H1 (cell line): ENCODE data around the gene BBS1. TPM values are rescaled to one million over a fixed set of nuclear protein-coding genes. Genes with fewer than 3 reads are reported as not detected.

Experiments used
- CTCF ChIA-PET: fragments of 300-600 bp; sonication (Branson Sonifier 250); formaldehyde crosslinking; loops from one replicate; lab custom pipeline; 2021; ENCODE audit not compliant: partially characterized antibody; lab: Charles Lee
- POLR2A ChIA-PET: fragments of 300-600 bp; sonication (Branson Sonifier 250); formaldehyde crosslinking; loops from one replicate; lab custom pipeline; 2021; ENCODE audit warnings: inconsistent platforms; ENCODE audit not compliant: partially characterized antibody; lab: Charles Lee
- DNase-seq, 2 experiments: peaks; one replicate each; pipeline versions ENCODE4 v3.0.0 to v3.0.0-alpha.2; 2010 to 2022; ENCODE audit warnings: low spot score in 2 of 2, low read depth in 1 of 2, mixed read lengths in 1 of 2
- FAIRE-seq: peaks from 2 replicates; lab custom pipeline; 2011; peaks lifted over from hg19 to GRCh38; lab: Jason Lieb, UNC
- H2AFZ ChIP-seq: 2 replicates; pipeline ENCODE4 v1.8.1; 2012; ENCODE audit warnings: low read length, inconsistent platforms
- H2AK5ac ChIP-seq: 2 replicates; pipeline ENCODE4 v1.6.1; 2013; ENCODE audit warnings: low read depth, low read length
- H2BK120ac ChIP-seq: replicated peaks from 2 replicates; pipeline ENCODE3; 2013; ENCODE audit warnings: low read depth, low read length, inconsistent platforms
- H2BK12ac ChIP-seq: 2 replicates; pipeline ENCODE4 v1.6.1; 2013; ENCODE audit warnings: low read depth, low read length
- H2BK15ac ChIP-seq: 2 replicates; pipeline ENCODE4 v1.6.1; 2013; ENCODE audit warnings: low read length
- H2BK20ac ChIP-seq: 2 replicates; pipeline ENCODE4 v1.6.1; 2013; ENCODE audit warnings: low read length
- H2BK5ac ChIP-seq: 2 replicates; pipeline ENCODE4 v1.6.1; 2013; ENCODE audit warnings: low read depth, low read length
- H3K14ac ChIP-seq: 2 replicates; pipeline ENCODE4 v1.6.1; 2013; ENCODE audit warnings: inconsistent platforms; ENCODE audit not compliant: insufficient read length
- H3K18ac ChIP-seq: 2 replicates; pipeline ENCODE4 v1.6.1; 2013; ENCODE audit warnings: low read length; ENCODE audit errors: extremely low read depth
- H3K23ac ChIP-seq: 2 replicates; pipeline ENCODE4 v1.6.1; 2013; ENCODE audit warnings: inconsistent platforms; ENCODE audit not compliant: insufficient read length
- H3K23me2 ChIP-seq: 2 replicates; pipeline ENCODE4 v1.6.1; 2013; ENCODE audit warnings: low read depth, low read length
- H3K27ac ChIP-seq: 2 replicates; pipeline ENCODE4 v1.6.1; 2011; ENCODE audit warnings: low read depth, low read length, inconsistent platforms
- H3K27me3 ChIP-seq, 4 experiments: replicated peaks in 1 of 4; 1 replicate in 1 of 4; 2 replicates in 3 of 4; pipeline versions ENCODE4 v1.6.1 to v1.8.1; 2011 to 2013; ENCODE audit warnings: low read length in 3 of 4, mild to moderate bottlenecking in 3 of 4, inconsistent platforms in 2 of 4, mixed read lengths in 2 of 4, moderate library complexity in 1 of 4; ENCODE audit not compliant: control insufficient read depth in 3 of 4, insufficient read depth in 3 of 4; ENCODE audit errors: extremely low read depth in 1 of 4
- H3K36me3 ChIP-seq, 4 experiments: 2 replicates each; pipeline versions ENCODE4 v1.6.1 to v1.8.1; 2011 to 2013; ENCODE audit warnings: mild to moderate bottlenecking in 4 of 4, low read length in 3 of 4, moderate library complexity in 2 of 4, control low read depth in 1 of 4, inconsistent platforms in 1 of 4; ENCODE audit not compliant: insufficient read depth in 4 of 4, control insufficient read depth in 2 of 4
- H3K4ac ChIP-seq: replicated peaks from 2 replicates; pipeline ENCODE3; 2013; ENCODE audit warnings: low read length, low read depth, mixed read lengths, inconsistent platforms; ENCODE audit not compliant: insufficient read length
- H3K4me1 ChIP-seq, 4 experiments: replicated peaks in 1 of 4; 1 replicate in 1 of 4; 2 replicates in 3 of 4; pipeline versions ENCODE4 v1.6.1 to v1.8.1; 2011 to 2013; ENCODE audit warnings: low read length in 3 of 4, inconsistent platforms in 2 of 4, mixed read lengths in 1 of 4; ENCODE audit not compliant: insufficient read depth in 4 of 4, control insufficient read depth in 3 of 4
- H3K4me2 ChIP-seq, 2 experiments: 2 replicates each; pipeline versions ENCODE4 v1.6.1 to v1.8.1; 2011 to 2013; ENCODE audit warnings: low read depth in 2 of 2, low read length in 2 of 2, control low read depth in 1 of 2, inconsistent platforms in 1 of 2, mild to moderate bottlenecking in 1 of 2; ENCODE audit not compliant: insufficient read depth in 1 of 2
- H3K4me3 ChIP-seq, 4 experiments: fragments of 200-600, 300-600 bp in 1 of 4; sonication (generic), shearing (Covaris generic), sonication (Bioruptor Twin) in 1 of 4; 2 replicates each; pipeline versions ENCODE4 v1.5.1 to v1.8.1; 2011 to 2016; ENCODE audit warnings: low read length in 4 of 4, low read depth in 3 of 4, control low read depth in 2 of 4, inconsistent platforms in 2 of 4, mild to moderate bottlenecking in 2 of 4, mixed read lengths in 1 of 4, moderate library complexity in 1 of 4; ENCODE audit not compliant: insufficient read depth in 2 of 4; ENCODE audit errors: extremely low read depth in 1 of 4
- H3K56ac ChIP-seq: replicated peaks from 2 replicates; pipeline ENCODE3; 2013; ENCODE audit warnings: low read depth, mild to moderate bottlenecking, mixed read lengths, low read length, inconsistent platforms; ENCODE audit not compliant: insufficient read length
- H3K79me1 ChIP-seq: 2 replicates; pipeline ENCODE4 v1.6.1; 2013; ENCODE audit warnings: low read depth, low read length, control low read depth
- H3K79me2 ChIP-seq, 2 experiments: 2 replicates each; pipeline versions ENCODE4 v1.6.1 to v1.8.1; 2012 to 2013; ENCODE audit warnings: low read length in 2 of 2, mild to moderate bottlenecking in 2 of 2, inconsistent platforms in 1 of 2; ENCODE audit not compliant: insufficient read depth in 2 of 2, control insufficient read depth in 1 of 2
- H3K9ac ChIP-seq, 4 experiments: replicated peaks in 1 of 4; 1 replicate in 1 of 4; 2 replicates in 3 of 4; pipeline versions ENCODE4 v1.6.1 to v1.8.1; 2011 to 2013; ENCODE audit warnings: low read depth in 3 of 4, low read length in 3 of 4, control low read depth in 2 of 4, mild to moderate bottlenecking in 2 of 4, moderate library complexity in 2 of 4, inconsistent platforms in 1 of 4; ENCODE audit errors: extremely low read depth in 1 of 4
- H3K9me3 ChIP-seq, 2 experiments: 2 replicates each; pipeline versions ENCODE4 v1.6.1 to v1.8.1; 2012 to 2013; ENCODE audit warnings: mild to moderate bottlenecking in 2 of 2, moderate library complexity in 2 of 2, control low read depth in 1 of 2, inconsistent platforms in 1 of 2, low read depth in 1 of 2, low read length in 1 of 2, mixed read lengths in 1 of 2; ENCODE audit not compliant: insufficient read depth in 2 of 2
- H4K20me1 ChIP-seq, 2 experiments: replicated peaks in 1 of 2; 2 replicates each; pipeline versions ENCODE3 to v1.8.1; 2011 to 2013; ENCODE audit warnings: inconsistent platforms in 2 of 2, low read length in 2 of 2, mild to moderate bottlenecking in 1 of 2; ENCODE audit not compliant: insufficient read depth in 2 of 2, control insufficient read depth in 1 of 2
- H4K5ac ChIP-seq: 2 replicates; pipeline ENCODE4 v1.6.1; 2013; ENCODE audit warnings: low read length, low read depth, mixed read lengths, inconsistent platforms; ENCODE audit not compliant: insufficient read length
- H4K8ac ChIP-seq: 2 replicates; pipeline ENCODE4 v1.8.0; 2013; ENCODE audit warnings: mild to moderate bottlenecking, moderate library complexity, low read length, inconsistent platforms; ENCODE audit not compliant: insufficient read depth; ENCODE audit errors: extremely low read depth
- H4K91ac ChIP-seq: replicated peaks from 2 replicates; pipeline ENCODE3; 2013; ENCODE audit warnings: low read length, mixed read lengths, inconsistent platforms; ENCODE audit not compliant: insufficient read length
- ATF3 ChIP-seq: IDR thresholded peaks from 2 replicates; pipeline ENCODE4 v1.6.1; 2011; ENCODE audit warnings: low read depth, mild to moderate bottlenecking, low read length; ENCODE audit not compliant: insufficient read depth
- SIRT6 ChIP-seq: IDR thresholded peaks from one replicate; pipeline ENCODE4 v1.7.1; 2012; ENCODE audit warnings: low read length, inconsistent platforms
- WGBS, 2 experiments: shearing (Covaris generic) in 1 of 2; methylation state at CpG; one replicate each; pipeline versions ENCODE4 v1.1.6 to v1.1.7; 2013 to 2015; ENCODE audit warnings: low lambda C conversion rate in 2 of 2, mixed read lengths in 2 of 2, inconsistent platforms in 1 of 2, low coverage in 1 of 2, missing lambda C conversion rate in 1 of 2; ENCODE audit not compliant: insufficient replicate concordance in 2 of 2, insufficient coverage in 1 of 2, insufficient read length in 1 of 2; ENCODE audit errors: extremely low coverage in 1 of 2, missing lambda C conversion rate in 1 of 2; 5-methylcytosine and 5-hydroxymethylcytosine counted together
- polyA plus RNA-seq, 7 experiments: library from polyadenylated mRNA; depleted of rRNA in 3 of 7; stranded (reverse) in 5 of 7; unstranded in 2 of 7; fragments of >200 nt in 5 of 7; fragments of 200-250 nt in 2 of 7; gene quantifications; 1 replicate in 5 of 7; 2 replicates in 1 of 7; 4 replicates in 1 of 7; pipeline versions ENCODE4 v1.2.1 to v1.2.3, GENCODE V29; 2011 to 2013; ENCODE audit warnings: missing spikeins in 2 of 7, mixed read lengths in 2 of 7
- total RNA-seq: library from RNA; stranded (reverse); fragmentation: NEBNext Ultra II Directional; extraction: Animal tissue kit (Norgen Biotek cat#: 25700); gene quantifications from 2 replicates; pipeline ENCODE4 v1.2.1, GENCODE V29; 2021

The BBS1 gene
- total and polyA plus RNA-seq, 2 of the 8 experiments (the other 6 are each of a cell fraction or from before 2014, with no cell fraction given) = 19.1 to 19.5 TPM

- Histone ChIP-seq H3K14ac (no peak overlapping the region), H2BK120ac (no peak overlapping the region), H4K5ac (no peak overlapping the region), H4K8ac (no peak overlapping the region), H2BK15ac (no peak overlapping the region), H2BK5ac (no peak overlapping the region), H3K56ac (no peak overlapping the region), H3K27ac (no peak overlapping the region), H3K9ac (no peak overlapping the region), H3K79me2 (no peaks in the 10 kb centered on the region), H3K27me3 (peaks cover 0 to 6% (median 1%) of the 10 kb centered on the region in 4 experiments; a peak in 2 of 7 replicates), H3K23ac (no peak overlapping the region), H3K9me3 (peaks cover under 1 to 1% of the 10 kb centered on the region in 2 experiments; a peak in 1 of 4 replicates), H3K79me1 (no peaks in the 10 kb centered on the region), H2BK20ac (no peak overlapping the region), H2BK12ac (0 out of 2 replicates have a peak overlapping the region, but pooled peaks have one; percentile 50), H3K4me3 (no peak overlapping the region), H4K91ac (no peak overlapping the region), H4K20me1 (no peaks in the 10 kb centered on the region), H3K4ac (no peak overlapping the region), H3K4me1 (peaks cover 0 to 6% (median 4%) of the 10 kb centered on the region in 4 experiments; a peak in 5 of 7 replicates), H2AFZ (no peak overlapping the region), H2AK5ac (no peak overlapping the region), H3K36me3 (no peaks in the 10 kb centered on the region), H3K18ac (no peak overlapping the region), H3K23me2 (no peaks in the 10 kb centered on the region), H3K4me2 (no peak overlapping the region)
- no peak for FAIRE-seq
- no peak for DNase-seq
- 89% methylated on average over 3 of the region's 3 CpGs; no CpG with 5 or more reads in 1 of the 2 experiments for WGBS, 2 experiments
- POLR2A ChIA-PET = interaction anchor here (0.6 to 6.8 kb wide), 12 partner anchors 9 to 143 kb away, joined by 3 to 51 read pairs (median 4); partner anchors contain the start of genes CCDC87, CTSF, MRPL11 and RBM14
- CTCF ChIA-PET = interaction anchor here (0.6 to 6.2 kb wide), 13 partner anchors 10 to 96 kb away, joined by 3 to 46 read pairs (median 5); partner anchors contain the start of genes ACTN3, CCDC87, CCS and CTSF
- no peak for TF ChIP-seq ATF3
- no peak for TF ChIP-seq SIRT6
Measured at GRCh38 chr11:66581261-66581660, 70.8 kb downstream of the BBS1 start.
